ENCODE results near the gene EHMT1.
"Not testable (repeated sequence)": the region's sequence is repeated elsewhere in the genome, so short reads cannot be mapped to it uniquely, and the experiment has no call there.

Gene EHMT1

DNA sequence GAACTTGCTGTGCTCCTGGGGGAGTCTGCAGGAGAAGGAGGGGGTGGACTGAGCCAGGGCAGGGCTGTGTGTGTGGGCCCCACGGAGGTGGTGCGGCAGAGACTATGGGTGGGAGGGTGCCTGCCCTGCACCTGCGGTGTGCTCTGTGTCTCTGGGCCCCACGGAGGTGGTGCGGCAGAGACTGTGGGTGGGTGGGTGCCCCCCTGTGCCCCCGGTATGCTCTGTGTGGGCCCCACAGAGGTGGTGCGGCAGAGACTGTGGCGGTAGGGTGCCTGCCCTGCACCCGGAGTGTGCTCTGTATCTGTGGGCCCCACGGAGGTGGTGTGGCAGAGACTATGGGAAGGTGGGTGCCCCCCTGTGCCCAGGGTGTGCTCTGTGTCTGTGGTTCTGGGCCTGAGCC, 103.7 kb downstream of the EHMT1 start:
- no peaks in the 10 kb centered on the region for H3K9me3 ChIP-seq (replicated peaks; ENCODE audit: insufficient read depth, low read length)
- H3K79me2 ChIP-seq (ENCODE audit: low read length) = peaks cover 37% of the 10 kb centered on the region
- TF ChIP-seq, protein P1, sequence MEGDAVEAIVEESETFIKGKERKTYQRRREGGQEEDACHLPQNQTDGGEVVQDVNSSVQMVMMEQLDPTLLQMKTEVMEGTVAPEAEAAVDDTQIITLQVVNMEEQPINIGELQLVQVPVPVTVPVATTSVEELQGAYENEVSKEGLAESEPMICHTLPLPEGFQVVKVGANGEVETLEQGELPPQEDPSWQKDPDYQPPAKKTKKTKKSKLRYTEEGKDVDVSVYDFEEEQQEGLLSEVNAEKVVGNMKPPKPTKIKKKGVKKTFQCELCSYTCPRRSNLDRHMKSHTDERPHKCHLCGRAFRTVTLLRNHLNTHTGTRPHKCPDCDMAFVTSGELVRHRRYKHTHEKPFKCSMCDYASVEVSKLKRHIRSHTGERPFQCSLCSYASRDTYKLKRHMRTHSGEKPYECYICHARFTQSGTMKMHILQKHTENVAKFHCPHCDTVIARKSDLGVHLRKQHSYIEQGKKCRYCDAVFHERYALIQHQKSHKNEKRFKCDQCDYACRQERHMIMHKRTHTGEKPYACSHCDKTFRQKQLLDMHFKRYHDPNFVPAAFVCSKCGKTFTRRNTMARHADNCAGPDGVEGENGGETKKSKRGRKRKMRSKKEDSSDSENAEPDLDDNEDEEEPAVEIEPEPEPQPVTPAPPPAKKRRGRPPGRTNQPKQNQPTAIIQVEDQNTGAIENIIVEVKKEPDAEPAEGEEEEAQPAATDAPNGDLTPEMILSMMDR (IDR thresholded peaks at IDR 0.05; ENCODE audit: low read length) = no peak
- TF ChIP-seq EZH2phosphoT487 (IDR thresholded peaks at IDR 0.05; ENCODE audit: low read length) (no peak), EZH2 (optimal IDR thresholded peaks at IDR 0.05; ENCODE audit: low read depth, low read length) (no peak)
- H3K4me3 ChIP-seq (ENCODE audit: low read length) = no peak overlapping the region
- peaks cover 4% of the 10 kb centered on the region for H3F3A ChIP-seq (ENCODE audit: insufficient read depth, low read length)
- H3K27ac ChIP-seq (ENCODE audit: low read length) = no peak overlapping the region
- H3K9ac ChIP-seq (ENCODE audit: low read length) = no peak overlapping the region
- H3K9me2 ChIP-seq (replicated peaks; ENCODE audit: insufficient read depth, low read length) = no peaks in the 10 kb centered on the region
- H3K36me3 ChIP-seq (replicated peaks; ENCODE audit: insufficient read depth, low read length) = no peaks in the 10 kb centered on the region
- H4K20me1 ChIP-seq (ENCODE audit: insufficient read depth, low read length) = no peaks in the 10 kb centered on the region
- no peak overlapping the region for H2AFZ ChIP-seq (ENCODE audit: low read length)
- H3K4me1 ChIP-seq (ENCODE audit: low read length) = no peaks in the 10 kb centered on the region
- no peak overlapping the region for H3K4me2 ChIP-seq (ENCODE audit: low read depth, low read length)
- no peaks in the 10 kb centered on the region for H3K27me3 ChIP-seq (replicated peaks; ENCODE audit: insufficient read depth, low read length)
- no peak for DNase-seq

DNA sequence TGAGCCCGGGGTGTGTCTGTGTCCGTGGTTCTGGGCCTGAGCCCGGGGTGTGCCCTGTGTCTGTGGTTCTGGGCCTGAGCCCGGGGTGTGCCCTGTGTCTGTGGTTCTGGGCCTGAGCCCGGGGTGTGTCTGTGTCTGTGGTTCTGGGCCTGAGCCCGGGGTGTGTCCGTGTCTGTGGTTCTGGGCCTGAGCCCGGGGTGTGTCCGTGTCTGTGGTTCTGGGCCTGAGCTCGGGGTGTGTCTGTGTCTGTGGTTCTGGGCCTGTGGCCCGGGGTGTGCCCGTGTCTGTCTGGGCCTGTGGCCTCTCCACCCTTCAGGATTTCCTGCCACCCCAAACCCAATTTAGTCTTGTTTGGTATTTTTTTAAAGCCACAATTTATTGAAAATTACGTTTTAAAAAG, 104.6 kb downstream of the EHMT1 start:
- H3K27me3 ChIP-seq (replicated peaks; ENCODE audit: insufficient read depth, low read length); H3K36me3 ChIP-seq (replicated peaks; ENCODE audit: insufficient read depth, low read length); DNase-seq; H3K4me2 ChIP-seq (ENCODE audit: low read depth, low read length); H2AFZ ChIP-seq (ENCODE audit: low read length); H3K4me3 ChIP-seq (ENCODE audit: low read length); H3F3A ChIP-seq (ENCODE audit: insufficient read depth, low read length); H3K27ac ChIP-seq (ENCODE audit: low read length); H4K20me1 ChIP-seq (ENCODE audit: insufficient read depth, low read length); H3K4me1 ChIP-seq (ENCODE audit: low read length); H3K9me3 ChIP-seq (replicated peaks; ENCODE audit: insufficient read depth, low read length); H3K9me2 ChIP-seq (replicated peaks; ENCODE audit: insufficient read depth, low read length); H3K9ac ChIP-seq (ENCODE audit: low read length): not testable (repeated sequence)
- peaks cover 37% of the 10 kb centered on the region for H3K79me2 ChIP-seq (ENCODE audit: low read length)

GRCh38 chr9:137723783-137724445, 105.1 kb downstream of the EHMT1 start:
- H3K9me3 ChIP-seq (replicated peaks; ENCODE audit: insufficient read depth, low read length) = no peaks in the 10 kb centered on the region
- H3K4me2 ChIP-seq (ENCODE audit: low read depth, low read length) = no peak overlapping the region
- peaks cover 4% of the 10 kb centered on the region for H3F3A ChIP-seq (ENCODE audit: insufficient read depth, low read length)
- H3K27ac ChIP-seq (ENCODE audit: low read length) = no peak overlapping the region
- H3K27me3 ChIP-seq (replicated peaks; ENCODE audit: insufficient read depth, low read length) = no peaks in the 10 kb centered on the region
- no peaks in the 10 kb centered on the region for H3K4me1 ChIP-seq (ENCODE audit: low read length)
- no peak for DNase-seq
- H3K36me3 ChIP-seq (replicated peaks; ENCODE audit: insufficient read depth, low read length) = no peaks in the 10 kb centered on the region
- no peaks in the 10 kb centered on the region for H4K20me1 ChIP-seq (ENCODE audit: insufficient read depth, low read length)
- H3K4me3 ChIP-seq (ENCODE audit: low read length) = no peak overlapping the region
- no peaks in the 10 kb centered on the region for H3K9me2 ChIP-seq (replicated peaks; ENCODE audit: insufficient read depth, low read length)
- H2AFZ ChIP-seq (ENCODE audit: low read length) = no peak overlapping the region
- TF ChIP-seq EZH2phosphoT487 (IDR thresholded peaks at IDR 0.05; ENCODE audit: low read length) = no peak
- TF ChIP-seq, protein P1 (IDR thresholded peaks at IDR 0.05; ENCODE audit: low read length) = no peak
- no peak for TF ChIP-seq EZH2 (optimal IDR thresholded peaks at IDR 0.05; ENCODE audit: low read depth, low read length)
- no peak overlapping the region for H3K9ac ChIP-seq (ENCODE audit: low read length)
- H3K79me2 ChIP-seq (ENCODE audit: low read length) = peaks cover 40% of the 10 kb centered on the region

GRCh38 chr9:137724818-137725240, 106.0 kb downstream of the EHMT1 start:
- H3K9me3 ChIP-seq (replicated peaks; ENCODE audit: insufficient read depth, low read length) = no peaks in the 10 kb centered on the region
- TF ChIP-seq, protein P1 (IDR thresholded peaks at IDR 0.05; ENCODE audit: low read length) = no peak
- no peak for TF ChIP-seq EZH2phosphoT487 (IDR thresholded peaks at IDR 0.05; ENCODE audit: low read length)
- no peak for TF ChIP-seq EZH2 (optimal IDR thresholded peaks at IDR 0.05; ENCODE audit: low read depth, low read length)
- H3K79me2 ChIP-seq (ENCODE audit: low read length) = peaks cover 40% of the 10 kb centered on the region
- H3K4me2 ChIP-seq (ENCODE audit: low read depth, low read length) = no peak overlapping the region
- no peaks in the 10 kb centered on the region for H3K4me1 ChIP-seq (ENCODE audit: low read length)
- peaks cover 4% of the 10 kb centered on the region for H3F3A ChIP-seq (ENCODE audit: insufficient read depth, low read length)
- no peak overlapping the region for H3K27ac ChIP-seq (ENCODE audit: low read length)
- H3K36me3 ChIP-seq (replicated peaks; ENCODE audit: insufficient read depth, low read length) = no peaks in the 10 kb centered on the region
- H4K20me1 ChIP-seq (ENCODE audit: insufficient read depth, low read length) = no peaks in the 10 kb centered on the region
- no peak overlapping the region for H3K4me3 ChIP-seq (ENCODE audit: low read length)
- no peak overlapping the region for H2AFZ ChIP-seq (ENCODE audit: low read length)
- H3K27me3 ChIP-seq (replicated peaks; ENCODE audit: insufficient read depth, low read length) = no peaks in the 10 kb centered on the region
- no peak for DNase-seq
- no peak overlapping the region for H3K9ac ChIP-seq (ENCODE audit: low read length)
- H3K9me2 ChIP-seq (replicated peaks; ENCODE audit: insufficient read depth, low read length) = no peaks in the 10 kb centered on the region

Measured in MM.1S (cell line).